GM15510 (cell line): ENCODE measurements around the gene ADGRG7.

Source experiments
- POLR2A ChIP-seq: IDR thresholded peaks from 3 replicates; pipeline ENCODE4 v1.6.1; 2011; ENCODE audit warnings: borderline replicate concordance; ENCODE audit not compliant: insufficient read length; ENCODE audit errors: extremely low read depth

The ADGRG7 gene

DNA sequence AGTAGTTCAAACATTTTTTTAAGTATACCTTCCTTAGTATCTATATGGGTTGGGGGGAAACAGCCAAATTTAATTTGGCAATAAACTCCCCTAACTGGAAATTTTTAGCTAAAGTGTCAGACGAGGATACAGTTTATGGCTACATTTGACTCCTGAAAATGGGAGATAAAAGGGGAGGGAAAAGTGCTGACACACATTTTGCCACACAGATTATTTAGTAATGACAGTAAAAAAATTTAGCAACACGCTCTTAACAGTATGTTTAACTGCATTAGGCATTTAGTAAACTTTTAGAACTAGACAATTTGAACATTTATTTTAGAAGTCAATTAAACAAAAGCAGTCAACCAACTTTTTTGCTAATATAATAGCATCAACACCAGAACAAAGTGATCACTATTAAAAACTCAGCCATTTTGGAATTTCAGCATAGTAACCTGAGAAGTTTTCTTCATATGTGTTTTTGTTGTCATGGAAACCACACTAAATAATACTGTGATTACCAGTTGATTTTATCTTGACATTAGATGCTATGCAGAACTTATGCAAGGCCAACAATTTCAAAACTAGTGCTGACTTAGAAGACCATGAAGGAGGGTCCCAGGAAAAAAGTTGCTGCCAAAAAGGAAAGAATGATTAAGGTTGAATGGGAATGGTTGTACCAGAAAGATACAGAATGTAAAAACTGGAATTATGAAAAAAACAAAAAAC, 52.9 kb downstream of the ADGRG7 start:
- TF ChIP-seq POLR2A: no peak

DNA sequence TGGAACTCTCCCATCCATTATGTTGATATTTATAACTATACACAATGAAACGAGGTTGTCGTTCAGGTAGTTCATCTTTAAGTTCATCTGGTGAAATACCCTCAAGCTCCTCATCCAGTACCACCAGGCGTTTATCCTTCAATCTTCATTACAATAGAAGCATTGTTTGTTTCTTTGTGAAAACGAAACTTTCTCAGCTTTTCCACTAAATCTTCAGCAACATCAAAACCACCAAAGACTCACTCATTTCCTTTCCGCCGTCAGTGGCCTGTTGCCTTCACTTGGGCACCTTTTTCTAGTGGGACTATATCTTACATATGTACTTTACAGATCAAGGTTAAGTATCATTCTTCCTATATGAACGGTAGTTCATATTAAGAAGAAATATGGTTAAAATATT, 55.8 kb downstream of the ADGRG7 start:
- no peak for TF ChIP-seq POLR2A

DNA sequence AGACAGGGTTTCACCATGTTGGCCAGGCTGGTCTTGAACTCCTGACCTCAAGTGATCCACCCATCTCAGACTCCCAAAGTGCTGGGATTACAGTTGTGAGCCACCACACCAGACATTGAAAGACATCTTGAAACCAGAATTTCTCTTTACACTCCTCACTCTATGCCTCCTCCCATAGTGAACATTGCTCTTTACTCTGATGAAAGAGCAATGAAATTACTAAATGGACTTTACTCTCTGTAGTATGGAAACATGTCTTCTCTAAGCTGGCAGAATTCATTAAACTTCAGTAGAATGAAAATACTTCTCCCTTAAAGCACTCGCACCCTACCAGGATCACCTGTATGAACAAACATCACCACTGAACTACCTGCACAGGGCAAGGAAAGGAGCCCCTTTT, 72.1 kb downstream of the ADGRG7 start:
- no peak for TF ChIP-seq POLR2A

- TF ChIP-seq POLR2A: no peak
Observed at GRCh38 chr3:100682056-100682853, 72.9 kb downstream of the ADGRG7 start.

DNA sequence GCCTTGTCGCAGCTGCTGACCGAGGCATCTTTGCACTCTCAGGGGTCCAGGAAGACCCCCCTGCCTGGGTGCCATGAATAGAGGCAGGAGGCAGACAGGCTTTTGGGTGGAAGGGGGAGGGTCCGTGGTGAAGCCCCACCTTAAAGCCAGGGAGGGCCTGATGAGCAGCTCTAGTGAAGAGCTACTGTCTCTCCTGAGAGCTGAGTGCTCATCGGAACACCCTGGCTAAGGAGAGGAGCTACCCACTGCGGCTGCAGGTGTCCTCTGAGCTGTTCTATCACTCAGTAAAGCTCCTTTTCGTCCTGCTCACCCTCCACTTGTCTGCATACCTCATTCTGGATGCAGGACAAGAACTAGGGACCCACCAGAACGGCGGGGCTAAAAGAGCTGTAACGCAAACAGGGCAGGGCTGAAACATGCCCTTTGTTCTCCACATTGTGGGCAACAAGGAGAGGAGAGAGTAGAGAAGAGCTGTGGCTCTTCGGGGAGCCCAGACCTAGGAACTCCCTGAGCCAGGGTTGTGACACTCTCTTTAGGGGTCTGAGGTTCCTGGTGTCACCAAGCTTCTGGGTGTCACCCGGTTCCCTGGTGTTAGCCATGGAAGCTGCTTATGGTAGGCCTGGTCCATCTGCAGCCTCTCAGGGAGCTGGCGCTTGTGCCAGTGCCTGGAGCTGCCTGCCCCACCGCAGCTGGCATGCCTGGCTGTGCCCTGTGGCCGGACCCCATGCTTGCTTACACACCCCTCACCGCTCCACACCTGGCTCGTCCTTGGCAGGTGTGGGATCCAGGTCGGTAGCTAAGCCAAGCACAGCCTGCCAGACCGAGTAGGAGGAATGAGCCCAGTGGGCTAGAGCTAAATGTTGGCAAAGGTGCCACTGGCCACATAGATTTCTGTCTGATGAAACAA, 73.7 kb downstream of the ADGRG7 start:
- TF ChIP-seq POLR2A: no peak

DNA sequence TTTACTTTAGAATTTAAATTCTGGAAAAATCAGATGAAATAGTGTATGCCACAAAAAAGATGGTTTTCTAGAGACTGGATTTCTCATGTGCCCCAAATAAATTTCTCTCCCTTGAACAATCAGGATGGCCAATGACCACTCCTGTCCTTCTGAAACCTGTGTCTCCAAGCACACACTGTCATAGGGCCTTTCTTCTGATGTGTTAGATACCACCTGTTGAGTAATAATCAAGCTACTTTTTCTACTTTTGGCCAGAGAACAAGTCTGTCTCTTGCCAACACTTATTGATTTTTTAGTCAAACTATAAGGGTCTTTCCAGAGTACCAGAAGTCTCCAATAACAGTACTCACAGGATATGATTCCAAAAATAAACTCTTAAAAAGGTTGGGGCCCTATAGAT, 83.8 kb downstream of the ADGRG7 start:
- TF ChIP-seq POLR2A: no peak

DNA sequence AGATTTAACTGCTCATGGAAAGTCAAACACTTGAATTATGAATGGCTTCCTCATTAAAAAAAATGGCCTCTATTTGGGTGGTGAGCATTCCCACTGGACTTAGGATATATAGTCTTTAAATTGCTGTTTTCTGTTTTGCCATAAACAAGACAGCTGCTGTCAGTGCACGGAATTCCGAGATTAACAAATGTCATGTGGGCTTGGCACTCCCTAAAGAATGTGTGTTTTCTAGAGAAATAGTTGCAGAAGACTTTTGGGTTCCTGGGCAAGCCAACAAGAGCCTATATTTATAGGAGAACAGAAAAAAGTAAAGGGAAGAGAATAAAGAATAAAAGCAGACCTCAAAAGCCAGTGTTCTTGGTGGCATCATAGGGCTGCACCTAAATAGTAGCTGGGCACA, 86.3 kb downstream of the ADGRG7 start:
- TF ChIP-seq POLR2A: no peak

DNA sequence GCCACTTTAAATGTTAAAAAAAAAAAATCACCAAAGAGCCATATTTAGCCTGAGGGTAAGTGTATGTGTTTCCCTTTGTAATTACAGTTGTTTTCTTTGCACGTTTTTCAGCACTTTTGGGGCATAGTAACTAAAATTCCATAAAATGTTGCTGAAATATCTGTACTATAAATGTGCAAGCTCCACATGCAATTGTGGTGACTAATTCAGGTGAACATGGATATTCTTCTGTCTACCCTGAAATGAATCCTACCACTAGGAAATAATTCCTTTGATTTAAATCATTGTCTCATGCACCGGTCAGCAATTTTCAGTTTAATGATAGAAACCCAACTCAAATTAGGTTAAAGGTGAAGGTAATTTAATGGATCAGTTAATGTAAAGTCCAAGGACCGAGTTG, 86.8 kb downstream of the ADGRG7 start:
- no peak for TF ChIP-seq POLR2A

DNA sequence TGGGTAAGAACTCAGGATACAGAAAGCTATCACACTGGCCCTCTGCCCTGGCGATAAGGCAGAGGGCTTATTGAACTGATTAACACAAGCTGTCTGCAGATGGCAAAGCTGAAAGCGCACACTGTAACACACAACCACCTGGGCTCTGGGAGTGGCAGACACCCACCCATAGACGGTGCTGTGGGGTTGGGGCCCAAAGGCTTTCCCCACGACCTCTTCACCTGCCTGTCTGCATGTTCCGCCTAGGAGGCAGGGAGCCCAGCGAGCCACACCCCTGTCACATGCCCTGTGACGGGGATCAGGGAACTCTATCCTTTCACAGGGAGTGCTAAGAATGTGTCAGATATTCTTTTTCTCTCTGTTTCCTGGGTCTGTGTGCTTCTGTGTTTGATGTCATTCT, 87.8 kb downstream of the ADGRG7 start:
- TF ChIP-seq POLR2A: no peak

DNA sequence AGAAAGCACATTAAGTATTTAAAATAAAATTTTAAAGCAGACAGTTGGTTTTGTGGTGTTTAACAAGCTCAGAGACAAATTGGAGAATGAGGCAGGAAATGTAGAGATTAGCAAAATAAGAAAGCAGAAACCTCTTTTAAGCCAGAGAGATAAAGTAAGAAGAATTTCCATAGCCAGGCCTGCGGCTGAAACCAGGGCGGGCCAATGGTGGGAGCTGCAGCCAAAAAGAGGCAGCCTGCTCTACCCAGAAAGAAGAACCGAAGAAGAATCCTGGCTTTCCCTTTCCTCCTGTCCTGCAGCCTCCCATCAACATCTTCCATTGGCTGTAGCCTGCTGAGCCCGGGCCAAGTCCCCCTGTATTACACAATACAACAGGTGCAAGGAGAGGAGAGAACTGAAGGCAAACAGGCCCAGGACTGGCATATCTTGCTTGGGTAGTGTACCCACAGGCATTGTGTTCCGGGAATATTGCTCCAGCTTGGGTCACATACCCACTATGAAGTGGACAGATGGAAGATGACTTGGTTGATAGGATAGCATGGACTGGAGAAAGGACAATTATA, 88.4 kb downstream of the ADGRG7 start:
- TF ChIP-seq POLR2A: no peak

DNA sequence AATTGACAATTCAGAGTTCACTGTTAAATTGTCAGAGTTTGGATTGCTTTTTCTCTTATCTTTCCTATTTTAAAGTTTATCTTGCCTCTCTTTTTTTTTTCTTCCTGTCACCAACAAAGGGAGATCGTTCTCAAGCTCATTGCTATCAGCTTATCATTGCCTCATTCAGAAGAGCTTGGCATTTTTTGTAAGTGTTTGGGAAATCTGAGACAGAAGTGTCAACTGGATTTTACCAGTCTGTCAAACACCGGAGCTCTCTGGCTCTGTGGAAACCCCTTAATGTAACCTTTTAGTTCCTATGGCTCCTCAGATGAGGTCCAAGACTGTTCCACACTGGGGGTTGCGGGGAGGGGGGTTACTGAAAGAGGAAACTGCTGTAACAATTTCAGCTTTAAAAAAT, 89.3 kb downstream of the ADGRG7 start:
- no peak for TF ChIP-seq POLR2A

- no peak for TF ChIP-seq POLR2A
Observed at GRCh38 chr3:100700708-100701107, 91.3 kb downstream of the ADGRG7 start.

DNA sequence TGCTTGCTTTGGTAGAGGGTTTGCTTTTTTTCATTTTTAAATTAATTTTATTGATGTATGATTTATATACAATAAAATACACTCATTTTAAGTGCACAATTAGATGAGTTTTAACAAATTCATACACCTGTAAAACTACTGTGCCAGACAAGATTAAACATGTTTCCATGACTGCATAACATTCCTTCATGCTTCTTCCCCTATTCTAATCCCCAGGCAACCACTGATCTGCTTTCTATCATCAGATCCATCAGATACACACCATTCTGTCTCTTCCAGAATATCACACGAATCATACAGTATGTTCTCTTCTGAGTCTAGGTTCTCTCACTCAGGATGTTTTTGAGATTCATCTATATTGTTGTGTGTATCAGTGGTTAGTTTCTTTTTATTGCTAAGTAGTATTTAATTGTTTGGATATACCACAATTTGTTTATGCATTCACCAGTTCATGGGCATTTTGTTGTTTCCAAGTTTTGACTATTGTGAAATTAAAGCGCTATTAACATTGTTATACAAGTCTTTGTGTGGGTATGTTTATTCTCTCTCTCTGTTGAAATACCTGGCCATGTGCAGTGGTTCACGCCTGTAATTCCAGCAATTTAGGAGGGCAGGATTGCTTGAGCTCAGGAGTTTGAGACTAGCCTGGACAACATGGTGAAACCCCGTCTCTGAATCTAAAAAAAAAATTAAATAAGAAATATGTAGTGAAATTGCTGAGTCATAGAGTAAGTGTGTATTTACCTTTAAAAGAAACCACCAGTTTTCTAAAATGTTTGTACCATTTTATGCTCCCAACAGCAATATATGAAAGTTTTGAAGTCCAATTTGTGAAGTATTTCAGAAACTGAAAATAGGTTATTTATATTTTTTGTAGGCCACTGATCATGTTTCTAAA, 92.9 kb downstream of the ADGRG7 start:
- TF ChIP-seq POLR2A: no peak

- TF ChIP-seq POLR2A: no peak
Observed at GRCh38 chr3:100702980-100703345, 93.6 kb downstream of the ADGRG7 start.
